Type B pancreatic cell (in vitro differentiated cells): ENCODE data around the gene USH2A. TPM values are rescaled to one million over a fixed set of nuclear protein-coding genes. Genes with fewer than 3 reads are reported as not detected.
A peak's percentile ranks its signal among the peaks of the same experiment; 100 is the strongest.

Experiments used
- DNase-seq: peaks from one replicate; pipeline ENCODE4 v3.0.0; 2021; ENCODE audit warnings: mixed read lengths; ENCODE audit not compliant: unreplicated experiment; ENCODE audit errors: extremely low spot score
- H3K27ac Mint-ChIP-seq: 2 replicates; pipeline ENCODE4 v1.8.0; 2021; ENCODE audit warnings: mild to moderate bottlenecking, mixed read lengths
- H3K27me3 Mint-ChIP-seq: 2 replicates; pipeline ENCODE4 v1.8.0; 2021; ENCODE audit warnings: mixed read lengths
- H3K36me3 Mint-ChIP-seq: 2 replicates; pipeline ENCODE4 v1.8.0; 2021; ENCODE audit warnings: mixed read lengths
- H3K4me1 Mint-ChIP-seq: one replicate; pipeline ENCODE4 v1.8.0; 2021; ENCODE audit warnings: mixed read lengths; ENCODE audit not compliant: unreplicated experiment
- H3K4me3 Mint-ChIP-seq: 2 replicates; pipeline ENCODE4 v1.8.0; 2021; ENCODE audit warnings: mild to moderate bottlenecking, mixed read lengths
- H3K9me3 Mint-ChIP-seq: 2 replicates; pipeline ENCODE4 v1.8.0; 2021; ENCODE audit warnings: mixed read lengths
- CTCF ChIP-seq: fragments of 200-600 bp; sonication (generic); conservative IDR thresholded peaks from 2 replicates; pipeline ENCODE4 v1.5.0; 2021; ENCODE audit warnings: antibody characterized with exemption, mild to moderate bottlenecking
- total RNA-seq: library from RNA; stranded (reverse); gene quantifications from 2 replicates; pipeline ENCODE4 v1.2.1, GENCODE V29; 2021; ENCODE audit warnings: low replicate concordance

USH2A gene
- total RNA-seq, 1 donor from 2014 or later = 0.22 TPM

DNA sequence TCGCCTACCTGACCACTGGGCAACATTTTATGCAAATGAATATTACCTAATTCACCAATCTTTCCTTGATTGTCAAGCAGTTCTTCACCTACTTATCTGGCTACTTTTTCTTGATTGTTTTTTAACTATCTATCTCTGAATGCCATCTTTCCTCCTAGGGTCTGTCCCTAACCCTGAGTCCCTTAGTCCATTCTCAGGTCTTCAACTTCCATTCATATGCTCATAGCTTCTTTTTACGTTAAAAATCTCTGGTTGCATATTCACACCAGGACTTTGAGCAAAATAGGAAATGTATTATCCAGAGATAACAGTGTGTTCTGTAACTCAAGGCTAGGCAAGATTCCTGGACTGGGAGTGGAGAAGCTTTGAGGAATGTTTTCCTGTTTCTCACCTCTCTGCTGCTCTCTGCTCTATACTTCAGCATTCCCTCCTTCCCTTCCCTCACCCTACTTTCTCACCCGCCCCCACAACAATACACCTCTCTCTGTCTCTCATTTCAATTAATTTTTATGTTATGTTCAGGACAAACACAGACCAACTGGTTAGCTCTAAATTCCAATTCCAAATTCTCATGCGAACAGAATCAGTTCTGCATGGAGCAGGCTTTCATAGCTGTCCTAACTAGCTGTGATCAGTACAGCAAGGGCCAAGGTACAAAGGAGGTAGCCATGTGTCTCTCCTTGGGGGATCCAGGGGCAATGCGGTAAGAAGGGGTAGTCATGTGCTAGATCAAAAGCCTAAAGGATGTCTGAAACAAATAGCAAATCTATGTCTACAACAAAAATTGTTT, 278.4 kb downstream of the USH2A start:
- Mint-ChIP-seq H3K27ac (peak overlapping the region; percentile 2), H3K9me3 (no peaks in the 10 kb centered on the region), H3K4me3 (no peak overlapping the region), H3K27me3 (peaks cover 19% of the 10 kb centered on the region), H3K4me1 (no peaks in the 10 kb centered on the region), H3K36me3 (no peaks in the 10 kb centered on the region)
- DNase-seq = no peak
- no peak for TF ChIP-seq CTCF

DNA sequence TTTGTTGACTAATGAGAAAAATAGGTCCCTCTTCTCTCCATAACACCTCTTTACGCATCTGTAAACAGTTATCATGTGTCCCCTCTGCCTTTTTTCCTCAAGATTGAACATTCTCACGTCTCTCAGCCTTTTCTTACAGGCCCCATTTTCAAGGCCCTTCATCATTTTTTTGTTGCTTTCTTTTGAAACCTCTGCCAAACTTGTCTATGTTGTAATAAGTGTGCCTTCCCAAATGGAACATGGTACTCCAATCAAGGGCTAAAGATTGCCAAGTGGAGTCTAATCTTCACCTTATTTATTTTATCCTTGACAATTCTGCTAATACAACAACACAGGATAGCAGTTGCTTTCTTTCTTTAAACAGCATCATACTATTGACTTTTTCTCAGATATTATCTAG, 280.3 kb downstream of the USH2A start:
- Mint-ChIP-seq H3K4me3 (no peak overlapping the region), H3K27ac (no peak overlapping the region), H3K27me3 (peaks cover 9% of the 10 kb centered on the region), H3K36me3 (no peaks in the 10 kb centered on the region), H3K9me3 (no peaks in the 10 kb centered on the region), H3K4me1 (no peaks in the 10 kb centered on the region)
- no peak for TF ChIP-seq CTCF
- no peak for DNase-seq

DNA sequence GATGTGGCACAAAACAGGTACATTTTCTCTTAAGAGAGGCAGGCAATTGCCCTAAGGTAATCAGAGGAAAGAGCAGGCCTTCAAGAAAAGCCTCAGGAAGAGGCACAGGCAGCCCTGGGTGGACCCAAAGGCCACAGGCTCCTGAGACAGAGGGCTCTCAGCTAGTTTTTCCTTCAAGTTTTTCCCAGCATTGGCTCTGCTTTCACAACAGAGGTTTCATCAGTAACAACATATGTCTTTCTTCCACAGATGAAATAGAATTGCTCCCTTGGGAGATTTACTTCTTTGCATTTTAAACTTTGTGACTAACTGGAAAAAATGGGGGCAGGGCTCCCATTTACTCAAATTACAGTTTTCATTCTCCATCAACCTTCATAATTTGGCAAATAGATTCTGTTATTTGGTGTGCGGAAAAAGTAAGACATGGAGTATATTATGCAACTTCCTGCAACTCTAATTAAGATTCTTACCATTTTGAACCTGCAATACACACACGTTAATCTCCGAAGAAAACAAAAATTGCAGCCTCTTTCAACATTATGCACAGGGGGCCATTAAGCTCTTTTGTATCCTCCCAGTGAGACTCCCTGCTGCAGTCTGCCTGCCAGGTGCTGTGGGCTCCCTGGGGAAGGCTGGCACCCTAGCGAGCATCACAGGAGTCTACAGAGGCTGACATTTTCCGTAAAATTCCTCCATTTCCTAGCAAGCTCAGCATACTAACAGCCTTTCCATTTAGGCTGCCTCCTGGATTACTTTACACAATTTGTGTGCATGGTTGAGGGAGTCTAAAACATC, 282.3 kb downstream of the USH2A start:
- no peaks in the 10 kb centered on the region for H3K36me3 Mint-ChIP-seq
- H3K4me3 Mint-ChIP-seq = no peak overlapping the region
- no peaks in the 10 kb centered on the region for H3K27me3 Mint-ChIP-seq
- no peak for TF ChIP-seq CTCF
- H3K9me3 Mint-ChIP-seq = no peaks in the 10 kb centered on the region
- H3K4me1 Mint-ChIP-seq = no peaks in the 10 kb centered on the region
- H3K27ac Mint-ChIP-seq = no peak overlapping the region
- DNase-seq = no peak

DNA sequence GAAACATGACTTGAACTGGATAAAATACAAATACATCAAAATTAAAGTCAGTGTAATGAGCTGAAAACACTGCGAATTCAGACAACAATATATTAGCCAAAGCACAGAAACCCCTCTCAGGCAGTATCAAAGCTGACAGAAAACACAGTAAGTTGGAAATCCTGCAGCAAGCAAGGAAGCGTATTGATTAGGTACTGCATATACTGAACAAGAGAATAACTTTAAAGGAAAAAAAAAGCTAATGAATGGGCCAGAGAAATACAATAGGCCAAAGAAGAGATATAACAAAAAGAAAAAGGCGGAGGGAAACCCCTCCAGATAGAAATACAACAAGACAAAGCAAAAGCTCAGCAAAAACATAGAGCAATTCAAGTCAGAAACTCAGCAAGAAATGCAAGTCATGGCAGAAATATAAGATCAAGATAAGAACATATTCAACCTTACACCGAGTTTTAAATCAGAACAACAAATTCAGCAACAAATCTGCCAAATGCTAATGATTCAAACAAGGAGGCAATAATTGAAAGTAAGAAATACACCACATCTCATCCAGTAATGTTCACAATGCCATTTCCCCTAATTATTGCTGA, 299.0 kb downstream of the USH2A start:
- no peak for TF ChIP-seq CTCF
- H3K36me3 Mint-ChIP-seq = no peaks in the 10 kb centered on the region
- no peak for DNase-seq
- H3K4me3 Mint-ChIP-seq = no peak overlapping the region
- H3K27me3 Mint-ChIP-seq = no peaks in the 10 kb centered on the region
- no peaks in the 10 kb centered on the region for H3K4me1 Mint-ChIP-seq
- no peak overlapping the region for H3K27ac Mint-ChIP-seq
- no peaks in the 10 kb centered on the region for H3K9me3 Mint-ChIP-seq

- Mint-ChIP-seq H3K27ac (no peak overlapping the region), H3K36me3 (no peaks in the 10 kb centered on the region), H3K9me3 (no peaks in the 10 kb centered on the region), H3K4me3 (no peak overlapping the region), H3K27me3 (no peaks in the 10 kb centered on the region), H3K4me1 (no peaks in the 10 kb centered on the region)
- no peak for TF ChIP-seq CTCF
- no peak for DNase-seq
These were observed 299.6 kb downstream of the USH2A start for GRCh38 chr1:216123446-216124191.
